SKM-1 (cell line): ENCODE data around the gene POU6F2.

Experiments used
- DNase-seq: peaks from one replicate; lab custom pipeline; 2025; ENCODE audit not compliant: unreplicated experiment; lab: John Stamatoyannopoulos, UW

Gene POU6F2

DNA sequence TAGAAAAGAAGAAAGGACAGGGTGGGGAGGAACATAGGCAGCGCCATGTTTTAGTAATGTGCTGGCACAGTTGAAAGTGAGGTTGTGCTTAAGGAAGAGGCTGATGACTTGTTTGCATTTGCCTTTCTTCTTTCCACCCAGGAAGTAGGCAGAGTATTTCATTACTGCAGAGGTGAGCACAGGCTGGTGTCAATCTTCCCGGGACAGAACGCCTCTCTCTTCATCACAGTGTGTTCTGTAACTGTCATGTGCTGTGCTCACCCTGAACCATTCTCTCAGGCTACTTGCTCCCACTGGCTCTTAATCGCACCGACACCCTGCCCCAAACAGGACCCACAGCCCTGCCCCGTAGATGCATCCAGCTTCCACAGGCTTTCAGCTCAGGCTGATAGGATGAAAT, 452.7 kb downstream of the POU6F2 start:
- DNase-seq, result no peak

DNA sequence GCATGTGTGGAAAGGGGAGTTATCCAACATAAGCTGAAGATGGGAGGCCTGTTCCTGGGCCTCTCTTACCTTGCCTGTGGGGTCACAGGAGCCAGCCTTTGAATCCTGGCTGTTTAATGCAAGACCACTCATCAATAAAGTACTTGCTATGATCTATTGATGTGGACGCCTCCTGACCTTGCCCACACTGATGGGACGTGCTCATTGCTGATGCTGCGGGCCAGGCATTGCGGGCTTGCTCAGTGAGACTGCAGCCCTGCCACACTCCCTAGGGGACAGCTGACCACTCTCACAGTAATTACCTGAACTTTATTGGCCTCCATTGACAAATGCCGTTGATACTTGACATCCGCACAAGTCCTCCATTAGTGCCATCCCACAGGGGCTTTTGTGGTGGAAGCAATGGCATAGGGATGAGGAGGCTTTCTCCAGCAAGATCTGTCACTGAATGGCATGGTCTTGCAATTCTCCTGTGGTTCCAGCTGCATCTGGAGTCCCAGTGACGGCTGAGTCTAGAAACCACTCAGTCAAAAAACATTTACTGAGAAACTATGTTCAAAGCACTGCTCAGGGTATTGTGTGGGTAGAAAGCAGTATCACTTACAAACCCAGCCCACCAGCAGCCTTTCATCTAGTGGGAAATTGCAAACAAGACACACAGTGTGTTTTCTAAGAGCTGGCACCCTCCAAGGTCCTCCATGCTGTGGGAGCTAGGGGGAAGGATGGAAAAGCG, 453.4 kb downstream of the POU6F2 start:
- no peak for DNase-seq

DNA sequence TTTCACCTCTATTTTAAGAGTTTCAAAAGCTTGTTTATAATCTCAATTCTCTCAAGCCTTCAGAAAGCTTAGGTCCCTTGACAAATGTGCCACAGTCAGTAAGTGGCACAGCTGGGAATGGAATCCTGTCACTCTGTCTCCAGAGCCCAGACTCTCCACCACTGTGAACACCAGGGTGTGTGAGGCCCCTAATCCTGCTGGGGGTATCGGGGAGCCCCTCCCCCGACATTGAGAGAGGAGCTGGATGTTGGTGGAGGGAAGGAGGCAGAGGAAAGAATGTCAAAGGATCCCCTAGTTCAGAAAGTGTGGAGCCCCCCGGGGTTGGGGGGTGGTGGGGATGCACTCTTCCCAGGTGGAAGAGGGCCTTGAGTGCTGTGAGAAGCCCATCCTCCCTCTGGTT, 454.7 kb downstream of the POU6F2 start:
- no peak for DNase-seq

DNA sequence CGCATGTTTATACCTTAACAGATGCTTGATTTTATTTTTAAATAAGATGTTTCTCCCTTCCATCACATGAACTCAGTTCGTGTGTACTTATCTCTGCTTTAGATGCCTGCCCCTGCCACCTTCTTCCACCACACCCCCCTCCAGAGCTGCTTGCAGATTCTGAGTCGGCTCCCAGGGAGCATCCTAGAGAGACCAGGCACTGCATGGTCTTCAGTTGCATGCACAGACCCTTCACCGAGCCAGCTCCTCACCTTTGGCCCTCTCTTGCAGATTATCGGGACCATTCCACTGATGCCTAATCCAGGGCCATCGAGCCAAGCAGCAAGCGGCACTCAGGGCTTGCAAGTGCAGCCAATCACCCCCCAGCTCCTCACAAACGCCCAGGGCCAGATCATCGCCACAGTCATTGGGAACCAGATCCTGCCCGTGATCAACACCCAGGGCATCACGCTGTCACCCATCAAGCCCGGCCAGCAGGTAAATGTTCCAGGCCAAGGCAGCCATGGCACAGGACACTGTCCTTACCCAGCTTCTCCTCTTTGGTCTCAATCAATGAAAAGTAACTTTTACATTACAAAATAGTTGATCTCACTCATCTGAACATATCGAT, 455.2 kb downstream of the POU6F2 start:
- no peak for DNase-seq

DNA sequence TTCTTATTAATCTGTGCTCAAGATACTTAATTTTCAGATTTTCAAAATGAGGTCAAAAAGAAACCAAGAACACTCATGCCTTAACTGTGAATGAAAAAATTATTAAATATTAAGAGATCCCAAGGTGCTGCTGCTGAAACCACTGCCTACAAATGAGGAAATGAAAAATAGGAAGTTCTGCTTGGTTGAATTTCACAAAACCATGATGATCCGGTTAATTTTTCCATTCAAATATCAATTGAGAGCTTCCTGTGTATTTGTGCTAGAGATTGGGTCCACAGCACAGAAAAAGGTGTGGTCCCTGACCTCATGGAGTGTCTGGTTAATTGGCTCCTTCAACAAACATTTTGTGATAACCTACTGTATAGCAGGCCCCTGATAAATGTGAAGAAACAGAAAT, 455.8 kb downstream of the POU6F2 start:
- peak; percentile 12 for DNase-seq

GRCh38 chr7:39434012-39434411, 456.3 kb downstream of the POU6F2 start:
- no peak for DNase-seq

DNA sequence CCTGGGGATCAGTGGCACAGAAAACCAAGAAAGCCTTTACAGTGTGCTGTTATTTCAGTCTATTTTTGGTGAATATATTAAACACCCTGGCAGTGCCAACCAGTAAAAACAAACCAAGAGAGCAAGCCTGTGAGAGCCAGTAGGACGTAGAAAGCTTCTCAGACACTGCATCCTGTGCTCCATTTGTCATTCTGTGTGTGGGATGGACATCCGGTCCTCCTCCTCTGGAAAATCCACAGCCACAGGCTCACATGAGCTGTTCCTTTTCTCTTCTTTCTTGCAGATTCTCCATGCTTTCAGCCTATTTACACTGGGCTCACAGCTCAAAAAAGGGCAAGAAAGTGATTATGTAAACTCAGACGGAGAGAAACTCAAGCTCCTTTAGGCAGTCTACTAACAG, 468.8 kb downstream of the POU6F2 start:
- no peak for DNase-seq

- DNase-seq, result no peak
Measured at GRCh38 chr7:39451901-39452300, 474.2 kb downstream of the POU6F2 start.

DNA sequence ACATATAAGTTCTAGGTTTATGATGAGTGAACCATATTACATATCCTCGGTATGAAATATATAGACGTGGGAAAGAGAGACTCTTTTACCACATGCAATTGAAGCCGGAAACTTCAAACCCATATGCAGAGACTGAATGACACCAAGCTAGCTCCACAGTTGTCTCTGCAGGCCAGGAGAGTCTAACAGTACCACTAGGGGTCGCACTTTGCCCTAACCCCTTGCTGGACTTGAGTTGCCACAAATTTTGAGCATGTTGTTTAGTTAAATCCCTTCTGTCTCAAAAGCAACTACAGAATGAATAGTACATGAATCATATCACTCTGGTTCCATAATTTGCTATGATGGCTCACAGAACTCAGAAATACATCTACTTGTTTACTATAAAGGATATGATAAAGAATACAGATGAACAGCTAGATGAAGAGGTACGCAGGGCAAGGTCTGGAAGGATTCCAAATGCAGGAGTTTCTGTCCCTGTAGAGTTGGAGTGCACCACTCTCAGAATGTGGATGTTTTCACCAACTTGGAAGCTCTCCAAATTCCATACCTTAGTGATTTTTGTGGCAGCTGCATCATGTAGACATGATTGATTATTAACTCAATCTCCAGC, 476.1 kb downstream of the POU6F2 start:
- peak; percentile 57 for DNase-seq

DNA sequence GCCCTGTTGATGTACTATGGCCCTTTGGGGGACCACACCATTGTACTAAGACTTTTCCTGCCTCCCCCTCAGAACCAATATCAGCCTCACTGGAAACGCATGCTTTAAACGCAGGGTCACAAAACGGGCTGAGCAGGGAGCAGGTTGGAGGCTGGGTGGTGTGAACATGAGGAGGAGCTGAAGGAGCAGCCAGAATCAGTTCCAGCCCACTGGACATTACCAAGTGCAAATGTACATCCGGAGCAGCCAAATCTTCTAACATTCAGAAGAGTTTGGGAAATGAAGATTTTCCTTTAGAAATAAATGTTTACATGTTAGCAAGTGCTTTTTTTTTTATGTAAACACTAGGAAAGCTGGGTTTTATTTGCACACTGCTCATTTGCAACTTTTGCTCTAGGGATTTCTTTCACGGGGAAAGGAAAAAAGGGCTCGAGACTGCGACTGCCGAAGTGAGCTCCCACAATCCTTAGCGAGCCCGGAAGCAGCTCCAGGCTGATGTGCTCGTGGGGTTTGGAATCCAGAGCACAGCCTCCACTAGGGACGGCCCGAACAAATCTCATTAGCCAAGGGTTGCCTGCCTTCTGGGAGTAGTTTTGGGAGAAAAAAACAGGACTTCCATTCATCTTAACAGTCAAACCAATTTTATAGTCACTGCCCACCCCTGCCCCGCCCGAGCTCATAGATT, 480.5 kb downstream of the POU6F2 start:
- DNase-seq, result no peak

DNA sequence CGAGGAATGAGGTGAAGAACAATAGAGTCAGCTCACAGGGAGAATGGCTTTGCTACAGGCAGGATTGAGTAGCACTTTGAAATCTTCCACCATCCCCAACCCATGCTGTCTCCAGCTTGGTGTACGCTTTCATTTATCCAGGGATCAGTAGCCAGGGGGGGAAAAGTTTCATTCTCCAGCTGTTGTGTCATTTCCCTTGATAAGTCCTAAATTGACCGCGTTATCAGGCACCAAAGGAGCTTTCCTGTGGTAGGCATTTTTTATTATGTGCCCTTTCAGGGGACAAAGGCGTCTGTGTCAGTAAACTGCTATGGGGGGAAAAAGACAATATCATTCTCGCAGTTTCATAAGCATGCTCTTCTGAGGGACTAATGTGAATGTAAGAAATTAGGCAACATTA, 481.9 kb downstream of the POU6F2 start:
- DNase-seq, result no peak

- DNase-seq, result no peak
Measured at GRCh38 chr7:39460486-39460885, 482.8 kb downstream of the POU6F2 start.

- DNase-seq, result no peak
Measured at GRCh38 chr7:39461263-39461820, 483.6 kb downstream of the POU6F2 start.

DNA sequence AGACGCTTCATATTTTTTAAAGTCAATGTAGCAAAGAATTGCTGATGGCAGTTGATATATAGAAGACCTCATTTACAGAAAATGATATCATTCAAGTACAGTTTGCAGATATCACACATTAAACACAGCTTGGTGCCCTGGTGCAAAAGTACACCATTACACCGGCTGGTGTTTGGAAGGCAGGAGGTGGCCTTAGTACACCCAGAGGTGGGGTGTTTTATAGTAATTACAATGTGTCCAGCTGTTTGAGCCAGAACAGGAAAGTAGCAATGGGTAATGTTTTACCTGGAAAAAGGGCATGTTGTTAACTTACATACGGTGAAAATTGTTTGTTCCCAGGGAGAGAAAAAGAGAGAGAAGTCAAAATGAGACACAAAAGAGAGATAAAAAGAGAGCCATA, 485.5 kb downstream of the POU6F2 start:
- no peak for DNase-seq

DNA sequence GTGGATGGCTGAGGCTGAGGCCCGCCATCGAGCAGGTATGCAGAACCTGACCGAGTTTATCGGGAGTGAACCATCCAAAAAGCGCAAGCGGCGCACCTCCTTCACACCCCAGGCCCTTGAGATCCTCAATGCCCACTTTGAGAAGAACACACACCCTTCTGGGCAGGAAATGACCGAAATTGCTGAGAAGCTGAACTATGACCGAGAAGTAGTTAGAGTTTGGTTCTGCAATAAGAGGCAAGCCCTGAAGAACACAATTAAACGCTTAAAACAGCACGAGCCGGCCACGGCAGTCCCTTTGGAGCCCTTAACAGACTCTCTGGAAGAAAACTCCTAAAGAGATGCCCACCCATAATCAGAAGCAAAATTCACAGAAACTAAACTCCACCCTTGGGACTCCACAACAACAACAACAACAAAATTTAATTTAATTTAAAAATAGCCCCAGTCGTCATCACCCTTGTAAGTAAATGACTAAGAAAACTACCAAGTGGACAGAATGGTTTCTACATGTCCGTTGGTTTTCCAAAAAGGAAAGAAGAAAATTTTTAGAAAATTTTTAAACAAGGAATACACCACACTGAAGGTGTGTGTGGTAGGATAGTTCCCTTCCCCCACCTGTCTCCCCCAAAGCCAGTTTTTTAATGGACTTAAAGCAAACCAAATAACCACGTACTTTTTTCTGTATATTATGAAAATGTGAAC, 486.8 kb downstream of the POU6F2 start:
- no peak for DNase-seq

DNA sequence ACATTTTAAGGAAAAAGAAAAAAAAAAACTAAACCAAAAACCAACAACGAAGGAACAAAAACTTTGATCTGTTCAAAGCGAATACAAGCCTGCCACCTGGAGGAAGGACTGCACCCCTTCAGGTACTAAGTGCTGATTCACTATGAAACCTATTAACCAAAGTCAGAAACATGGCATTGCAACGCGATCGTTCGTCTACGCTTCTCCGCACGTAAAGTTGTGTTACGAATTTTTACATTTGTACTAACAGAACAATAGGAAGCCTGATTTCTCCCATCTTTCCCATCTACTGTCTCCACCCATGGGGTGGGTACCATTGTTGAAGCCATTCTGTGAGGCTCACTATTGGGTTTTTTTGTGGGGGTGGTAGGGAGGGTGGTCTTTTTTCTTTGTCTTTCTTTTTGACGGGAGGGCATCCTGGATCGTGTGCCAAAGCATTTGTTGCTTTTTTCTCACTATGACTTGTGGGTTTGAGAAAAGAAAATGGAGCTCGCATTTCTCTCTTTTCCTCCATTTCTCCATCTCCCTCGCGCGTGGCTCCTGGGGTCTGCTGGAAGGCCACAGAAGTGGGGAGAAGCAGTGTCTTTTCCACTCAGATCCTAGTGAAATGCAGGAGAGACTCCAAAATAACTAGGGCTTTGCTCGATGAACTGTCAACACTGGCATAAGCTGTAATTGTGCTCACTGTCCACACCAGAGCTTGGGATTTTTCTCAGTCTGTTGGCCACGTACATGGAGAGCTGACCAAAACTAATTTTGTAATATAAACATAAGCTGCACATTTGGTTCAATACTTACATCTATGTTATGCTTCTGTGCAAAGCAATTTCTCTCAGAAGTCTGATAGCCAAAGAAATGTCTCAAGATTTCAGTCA, 487.6 kb downstream of the POU6F2 start:
- no peak for DNase-seq

DNA sequence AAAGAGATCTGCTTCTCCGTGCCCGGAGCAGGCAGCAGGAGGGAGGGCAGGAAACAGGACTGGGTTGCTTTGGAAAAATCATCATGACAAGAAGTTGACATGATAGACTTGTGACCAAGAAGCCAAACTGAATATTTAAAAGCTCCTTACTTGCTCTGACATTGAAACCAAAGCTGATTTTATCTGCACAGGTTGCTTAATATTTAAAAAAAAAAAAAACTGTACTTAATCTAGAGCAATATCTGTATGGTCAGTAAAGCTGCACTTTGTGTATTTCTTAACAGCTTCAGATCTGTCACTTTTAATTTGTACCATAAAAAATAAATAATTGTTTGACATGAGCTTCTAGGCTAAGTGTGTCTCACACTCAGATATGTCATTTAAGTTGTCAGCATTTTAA, 490.6 kb downstream of the POU6F2 start:
- DNase-seq, result no peak

GRCh38 chr7:39468808-39469374, 491.2 kb downstream of the POU6F2 start:
- DNase-seq, result no peak

DNA sequence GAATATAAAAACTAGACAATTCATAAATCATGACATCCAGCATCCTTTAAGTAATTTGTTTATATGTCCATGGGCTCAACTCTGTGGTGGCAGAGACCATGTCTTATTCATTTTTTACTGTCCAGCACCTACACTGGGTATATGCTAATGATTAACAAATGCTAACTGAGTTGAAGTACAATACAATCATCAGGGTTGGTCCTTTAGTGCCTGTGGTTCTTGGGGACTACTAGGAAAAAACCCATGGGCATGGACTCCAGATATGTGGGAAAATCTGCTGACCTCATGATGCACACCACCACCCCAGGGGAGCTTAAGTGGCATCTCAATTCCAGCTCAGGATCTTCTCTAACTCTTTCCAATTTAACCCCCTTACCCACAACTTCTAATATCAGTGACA, 503.2 kb downstream of the POU6F2 start:
- DNase-seq, result no peak
